Measurements from ENCODE around the gene CTXND1.

DNA sequence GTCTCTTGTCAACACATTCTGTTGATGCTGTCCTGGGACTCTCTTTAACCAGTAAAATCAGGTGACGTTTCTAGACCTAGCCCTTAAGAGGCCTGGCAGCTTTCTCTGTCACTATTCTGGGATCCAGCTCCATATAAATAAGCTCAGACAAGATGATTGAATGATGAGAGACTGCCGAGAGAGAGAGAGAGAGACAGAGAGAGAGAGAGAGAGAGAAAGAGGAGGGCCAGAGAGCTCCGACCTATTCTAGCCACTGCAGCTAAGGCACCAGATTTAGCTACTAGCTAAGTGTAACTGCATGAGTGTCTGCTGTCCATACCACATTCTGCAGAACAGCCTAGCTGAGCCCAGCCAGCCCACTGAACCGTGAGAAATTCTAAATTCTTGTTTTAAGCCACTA, 36.1 kb upstream of the CTXND1 start:
- TF ChIP-seq, protein P1, sequence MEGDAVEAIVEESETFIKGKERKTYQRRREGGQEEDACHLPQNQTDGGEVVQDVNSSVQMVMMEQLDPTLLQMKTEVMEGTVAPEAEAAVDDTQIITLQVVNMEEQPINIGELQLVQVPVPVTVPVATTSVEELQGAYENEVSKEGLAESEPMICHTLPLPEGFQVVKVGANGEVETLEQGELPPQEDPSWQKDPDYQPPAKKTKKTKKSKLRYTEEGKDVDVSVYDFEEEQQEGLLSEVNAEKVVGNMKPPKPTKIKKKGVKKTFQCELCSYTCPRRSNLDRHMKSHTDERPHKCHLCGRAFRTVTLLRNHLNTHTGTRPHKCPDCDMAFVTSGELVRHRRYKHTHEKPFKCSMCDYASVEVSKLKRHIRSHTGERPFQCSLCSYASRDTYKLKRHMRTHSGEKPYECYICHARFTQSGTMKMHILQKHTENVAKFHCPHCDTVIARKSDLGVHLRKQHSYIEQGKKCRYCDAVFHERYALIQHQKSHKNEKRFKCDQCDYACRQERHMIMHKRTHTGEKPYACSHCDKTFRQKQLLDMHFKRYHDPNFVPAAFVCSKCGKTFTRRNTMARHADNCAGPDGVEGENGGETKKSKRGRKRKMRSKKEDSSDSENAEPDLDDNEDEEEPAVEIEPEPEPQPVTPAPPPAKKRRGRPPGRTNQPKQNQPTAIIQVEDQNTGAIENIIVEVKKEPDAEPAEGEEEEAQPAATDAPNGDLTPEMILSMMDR (conservative IDR thresholded peaks at IDR 0.05; ENCODE audit: low read depth, low read length), result no peak
- no peak for TF ChIP-seq EZH2 (IDR thresholded peaks at IDR 0.05; ENCODE audit: low read length, unreplicated experiment)

Measured in PC-3 (cell line).